Measurements from ENCODE around the gene THSD4. TPM values are rescaled to one million over a fixed set of nuclear protein-coding genes. Genes with fewer than 3 reads are reported as not detected.

Gene THSD4
- total and polyA plus RNA-seq, 2 of the 8 experiments (the other 6 are each of a cell fraction or from before 2014, with no cell fraction given) = 2.5 to 6.2 TPM

- peaks cover 3 to 10% (median 5%) of the 10 kb centered on the region in 4 experiments; a peak in 4 of 7 replicates for H3K4me1 ChIP-seq (replicated peaks in 1 of 4; ENCODE audit: control insufficient read depth in 3 of 4, insufficient read depth in 4 of 4, low read length in 3 of 4)
- no peak for DNase-seq (ENCODE audit: low read depth in 1 of 2, low spot score in 2 of 2)
- ChIA-PET POLR2A (ENCODE audit: partially characterized antibody) (no interaction called here), CTCF (ENCODE audit: partially characterized antibody) (interaction anchor here (1.0 to 1.3 kb wide), 2 partner anchors 70 to 363 kb away, joined by 3 read pairs; no protein-coding TSS in a partner anchor)
- H2BK20ac ChIP-seq (ENCODE audit: low read length) = no peak overlapping the region
- no peak for FAIRE-seq
- no peaks in the 10 kb centered on the region for H3K36me3 ChIP-seq (ENCODE audit: control insufficient read depth in 2 of 4, insufficient read depth in 4 of 4, low read length in 3 of 4)
- no peak overlapping the region for H4K8ac ChIP-seq (ENCODE audit: extremely low read depth, insufficient read depth, low read length)
- no peak overlapping the region for H2BK5ac ChIP-seq (ENCODE audit: low read depth, low read length)
- H3K23me2 ChIP-seq (ENCODE audit: low read depth, low read length) = no peaks in the 10 kb centered on the region
- peaks cover 0 to 25% (median 15%) of the 10 kb centered on the region in 4 experiments; a peak in 6 of 7 replicates for H3K27me3 ChIP-seq (replicated peaks in 1 of 4; ENCODE audit: control insufficient read depth in 3 of 4, extremely low read depth in 1 of 4, insufficient read depth in 3 of 4, low read length in 3 of 4)
- peaks cover 0 to 2% of the 10 kb centered on the region in 2 experiments for H4K20me1 ChIP-seq (replicated peaks in 1 of 2; ENCODE audit: control insufficient read depth in 1 of 2, insufficient read depth in 2 of 2, low read length in 2 of 2)
- no peaks in the 10 kb centered on the region for H3K9me3 ChIP-seq (ENCODE audit: insufficient read depth in 2 of 2, low read depth in 1 of 2, low read length in 1 of 2)
- no peak overlapping the region for H2AK5ac ChIP-seq (ENCODE audit: low read depth, low read length)
- no peak overlapping the region for H3K4ac ChIP-seq (replicated peaks; ENCODE audit: insufficient read length, low read depth, low read length)
- H3K79me1 ChIP-seq (ENCODE audit: low read depth, low read length) = no peaks in the 10 kb centered on the region; the same call in 1 of the 2 replicates
- no peak overlapping the region for H3K23ac ChIP-seq (ENCODE audit: insufficient read length)
- no peak overlapping the region for H4K91ac ChIP-seq (replicated peaks; ENCODE audit: insufficient read length, low read length)
- H3K56ac ChIP-seq (replicated peaks; ENCODE audit: insufficient read length, low read depth, low read length) = no peak overlapping the region
- H2BK15ac ChIP-seq (ENCODE audit: low read length) = no peak overlapping the region
- H3K4me3 ChIP-seq (ENCODE audit: extremely low read depth in 1 of 4, insufficient read depth in 2 of 4, low read depth in 3 of 4, low read length in 4 of 4) = no peak overlapping the region
- H2BK12ac ChIP-seq (ENCODE audit: low read depth, low read length) = no peak overlapping the region
- no peak overlapping the region for H3K18ac ChIP-seq (ENCODE audit: extremely low read depth, low read length)
- H3K4me2 ChIP-seq (ENCODE audit: insufficient read depth in 1 of 2, low read depth in 2 of 2, low read length in 2 of 2) = no peak overlapping the region
- 74% methylated on average over 1 of the region's 1 CpG; no CpG with 5 or more reads in 1 of the 2 experiments for WGBS, 2 experiments (ENCODE audit: extremely low coverage in 1 of 2, insufficient coverage in 1 of 2, insufficient read length in 1 of 2, insufficient replicate concordance in 2 of 2, low coverage in 1 of 2, low lambda C conversion rate in 2 of 2, missing lambda C conversion rate in 1 of 2)
- no peaks in the 10 kb centered on the region for H3K79me2 ChIP-seq (ENCODE audit: control insufficient read depth in 1 of 2, insufficient read depth in 2 of 2, low read length in 2 of 2)
- H3K27ac ChIP-seq (ENCODE audit: low read depth, low read length) = no peak overlapping the region
- no peak overlapping the region for H3K9ac ChIP-seq (replicated peaks in 1 of 4; ENCODE audit: extremely low read depth in 1 of 4, low read depth in 3 of 4, low read length in 3 of 4)
- no peak overlapping the region for H4K5ac ChIP-seq (ENCODE audit: insufficient read length, low read depth, low read length)
- H3K14ac ChIP-seq (ENCODE audit: insufficient read length) = no peak overlapping the region
- H2AFZ ChIP-seq (ENCODE audit: low read length) = no peak overlapping the region
- TF ChIP-seq RAD21 (IDR thresholded peaks at IDR 0.05 in 1 of 2, conservative IDR thresholded peaks at IDR 0.05 in 1 of 2; ENCODE audit: low read depth in 2 of 2, low read length in 2 of 2) = no peak
- H2BK120ac ChIP-seq (replicated peaks; ENCODE audit: low read depth, low read length) = no peak overlapping the region
Measured at GRCh38 chr15:71080705-71081104, 34.6 kb upstream of the THSD4 start.

Measured in H1 (cell line).